Measurements from ENCODE around the gene SLC26A1.

Gene SLC26A1, protein sequence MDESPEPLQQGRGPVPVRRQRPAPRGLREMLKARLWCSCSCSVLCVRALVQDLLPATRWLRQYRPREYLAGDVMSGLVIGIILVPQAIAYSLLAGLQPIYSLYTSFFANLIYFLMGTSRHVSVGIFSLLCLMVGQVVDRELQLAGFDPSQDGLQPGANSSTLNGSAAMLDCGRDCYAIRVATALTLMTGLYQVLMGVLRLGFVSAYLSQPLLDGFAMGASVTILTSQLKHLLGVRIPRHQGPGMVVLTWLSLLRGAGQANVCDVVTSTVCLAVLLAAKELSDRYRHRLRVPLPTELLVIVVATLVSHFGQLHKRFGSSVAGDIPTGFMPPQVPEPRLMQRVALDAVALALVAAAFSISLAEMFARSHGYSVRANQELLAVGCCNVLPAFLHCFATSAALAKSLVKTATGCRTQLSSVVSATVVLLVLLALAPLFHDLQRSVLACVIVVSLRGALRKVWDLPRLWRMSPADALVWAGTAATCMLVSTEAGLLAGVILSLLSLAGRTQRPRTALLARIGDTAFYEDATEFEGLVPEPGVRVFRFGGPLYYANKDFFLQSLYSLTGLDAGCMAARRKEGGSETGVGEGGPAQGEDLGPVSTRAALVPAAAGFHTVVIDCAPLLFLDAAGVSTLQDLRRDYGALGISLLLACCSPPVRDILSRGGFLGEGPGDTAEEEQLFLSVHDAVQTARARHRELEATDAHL

DNA sequence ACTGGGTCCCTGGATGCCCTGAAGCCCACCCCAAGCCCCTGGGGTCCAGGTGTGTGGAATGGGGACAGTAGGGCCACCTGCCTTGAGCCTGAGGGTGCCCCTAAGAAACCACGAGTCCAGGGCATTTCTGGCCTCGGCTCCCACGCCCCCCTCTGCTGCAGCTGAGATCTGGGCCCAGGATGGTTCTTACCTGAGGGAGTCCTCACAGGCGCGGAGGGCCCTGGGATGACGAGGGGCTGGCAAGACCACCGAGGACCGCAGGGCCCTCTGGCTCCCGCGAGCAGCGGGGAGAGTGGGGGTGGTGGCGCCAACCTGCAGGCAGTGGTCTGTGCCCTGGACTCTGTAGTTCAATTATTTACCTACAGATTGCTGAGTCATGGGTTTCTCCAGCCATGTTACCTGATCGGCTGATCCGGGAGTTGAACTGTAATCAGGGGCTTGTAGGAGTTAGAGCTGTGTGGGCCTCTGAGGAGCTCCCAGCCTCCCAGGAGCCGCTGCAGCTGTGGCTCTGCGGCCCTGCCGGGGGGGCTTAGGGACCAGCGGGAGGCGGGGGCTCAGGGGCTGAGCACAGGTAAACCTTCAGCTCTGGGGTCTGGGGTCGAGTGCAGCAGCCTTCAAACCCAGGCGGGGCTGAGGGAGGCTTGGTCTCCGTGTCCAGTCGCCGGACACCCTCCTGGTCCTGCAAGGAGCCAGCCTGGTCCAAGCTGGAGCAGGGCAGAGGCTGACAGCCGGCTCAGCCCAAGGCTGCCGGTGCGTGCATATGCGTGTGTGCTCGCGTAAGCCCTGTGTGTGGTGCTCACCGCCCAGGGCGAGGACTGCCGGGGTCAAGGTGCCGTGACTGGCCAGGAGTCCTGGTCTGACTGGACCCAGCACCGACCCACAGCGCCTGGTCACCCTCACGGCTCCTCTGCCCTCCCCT lies at the start of gene SLC26A1:
TSS of gene SLC26A1 (minus strand) at position 294 of the 919 bp plus-strand sequence. CDS start 1,701 bp downstream, outside the sequence.
- DNase-seq (ENCODE audit: low spot score), result no peak

- no peak for DNase-seq (ENCODE audit: low spot score)
Observed at GRCh38 chr4:1042352-1043055, 49.3 kb upstream of the SLC26A1 start.

DNA sequence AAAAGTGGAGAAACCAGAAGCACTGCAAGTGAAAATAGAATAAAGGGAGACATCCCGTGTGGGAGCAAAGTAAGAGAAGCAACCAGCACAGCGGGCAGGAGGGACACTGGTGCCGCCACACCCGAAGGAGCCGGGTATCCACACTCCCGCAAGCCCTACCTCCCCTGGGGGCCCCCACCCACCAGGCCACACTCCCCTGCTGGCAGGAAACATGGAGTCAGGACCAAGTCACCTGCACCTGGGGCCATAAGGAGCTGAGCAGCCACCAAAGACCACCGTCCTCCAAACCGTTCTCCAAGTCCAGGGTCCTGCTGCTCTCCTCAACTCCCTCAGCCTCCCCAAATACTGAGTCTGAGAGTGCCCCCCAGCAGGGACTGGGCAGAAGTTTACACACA lies 48.7 kb upstream of the SLC26A1 start:
- DNase-seq (ENCODE audit: low spot score), result no peak

GRCh38 chr4:1041147-1041935 lies 48.1 kb upstream of the SLC26A1 start:
- no peak for DNase-seq (ENCODE audit: low spot score)

- no peak for DNase-seq (ENCODE audit: low spot score)
Observed at GRCh38 chr4:1040344-1041146, 47.3 kb upstream of the SLC26A1 start.

- DNase-seq (ENCODE audit: low spot score), result no peak
Observed at GRCh38 chr4:1039493-1040343, 46.5 kb upstream of the SLC26A1 start.

DNA sequence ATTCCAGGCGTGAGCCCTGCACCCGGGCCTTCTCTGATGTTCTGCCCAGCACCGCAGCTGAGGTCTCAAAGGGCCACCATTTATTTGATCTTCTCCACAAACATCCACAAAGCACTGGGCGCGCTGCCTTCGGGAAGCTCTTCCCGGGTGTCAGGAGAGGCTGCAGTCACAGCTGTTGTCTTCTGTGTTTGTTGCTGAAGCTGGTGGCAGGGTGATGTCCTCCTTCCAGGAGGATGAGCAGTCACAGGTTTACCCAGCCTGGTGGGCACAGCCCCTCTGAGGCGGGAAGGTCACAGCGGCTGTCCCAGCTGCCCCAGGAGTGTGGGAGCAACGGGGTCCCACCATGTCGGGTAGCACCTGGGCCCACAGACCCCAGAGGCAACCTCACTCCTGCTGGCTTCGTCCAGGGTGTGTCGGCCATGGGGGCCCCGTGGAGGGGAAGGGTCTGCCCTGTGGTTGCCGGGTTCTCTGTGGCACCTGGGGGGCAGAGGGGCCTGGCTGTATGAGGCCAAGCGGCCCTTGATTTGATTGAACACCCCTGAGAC lies 45.8 kb upstream of the SLC26A1 start:
- DNase-seq (ENCODE audit: low spot score), result no peak

DNA sequence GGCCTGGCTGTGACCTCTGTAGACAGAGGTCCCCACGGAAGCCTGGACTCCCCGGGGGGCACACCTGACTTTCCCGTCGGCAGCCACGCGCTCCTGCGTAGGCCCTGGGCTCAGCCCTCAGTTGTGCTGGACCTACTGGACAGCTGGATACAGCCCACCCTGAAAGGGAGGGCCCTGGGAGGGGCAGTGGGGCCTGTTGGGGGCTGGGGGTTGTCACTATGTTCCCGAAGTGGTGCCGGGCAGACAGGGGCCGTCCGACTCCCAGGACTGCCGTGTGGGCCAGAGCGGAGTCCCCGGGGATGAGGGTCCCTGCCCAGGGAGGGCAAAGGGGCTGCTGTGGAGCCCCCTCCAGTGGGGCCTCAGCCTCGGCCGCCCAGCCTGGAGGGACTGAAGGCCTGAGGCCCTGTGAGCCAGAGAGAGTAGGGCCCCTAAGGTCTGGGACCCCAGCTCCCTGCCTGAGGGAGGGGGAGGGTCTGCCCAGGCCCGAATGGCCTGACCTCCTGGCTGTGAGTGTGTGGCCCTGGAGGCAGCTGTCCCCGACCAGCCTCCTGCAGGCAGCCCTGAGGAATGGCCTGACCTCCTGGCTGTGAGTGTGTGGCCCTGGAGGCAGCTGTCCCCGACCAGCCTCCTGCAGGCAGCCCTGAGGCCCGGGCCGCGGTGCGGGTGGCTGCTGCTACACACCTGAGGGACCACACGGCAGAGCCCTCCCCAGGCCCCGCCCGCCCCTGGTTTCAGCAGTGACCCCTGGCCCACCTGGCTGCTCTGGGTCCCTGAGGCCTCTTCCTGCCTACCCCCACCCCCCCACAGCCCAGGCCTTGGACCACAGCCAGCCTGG lies 44.0 kb upstream of the SLC26A1 start:
- DNase-seq (ENCODE audit: low spot score), result no peak

GRCh38 chr4:1036095-1036494 lies 42.9 kb upstream of the SLC26A1 start:
- DNase-seq (ENCODE audit: low spot score), result no peak

GRCh38 chr4:1035510-1035909 lies 42.3 kb upstream of the SLC26A1 start:
- DNase-seq (ENCODE audit: low spot score), result no peak

DNA sequence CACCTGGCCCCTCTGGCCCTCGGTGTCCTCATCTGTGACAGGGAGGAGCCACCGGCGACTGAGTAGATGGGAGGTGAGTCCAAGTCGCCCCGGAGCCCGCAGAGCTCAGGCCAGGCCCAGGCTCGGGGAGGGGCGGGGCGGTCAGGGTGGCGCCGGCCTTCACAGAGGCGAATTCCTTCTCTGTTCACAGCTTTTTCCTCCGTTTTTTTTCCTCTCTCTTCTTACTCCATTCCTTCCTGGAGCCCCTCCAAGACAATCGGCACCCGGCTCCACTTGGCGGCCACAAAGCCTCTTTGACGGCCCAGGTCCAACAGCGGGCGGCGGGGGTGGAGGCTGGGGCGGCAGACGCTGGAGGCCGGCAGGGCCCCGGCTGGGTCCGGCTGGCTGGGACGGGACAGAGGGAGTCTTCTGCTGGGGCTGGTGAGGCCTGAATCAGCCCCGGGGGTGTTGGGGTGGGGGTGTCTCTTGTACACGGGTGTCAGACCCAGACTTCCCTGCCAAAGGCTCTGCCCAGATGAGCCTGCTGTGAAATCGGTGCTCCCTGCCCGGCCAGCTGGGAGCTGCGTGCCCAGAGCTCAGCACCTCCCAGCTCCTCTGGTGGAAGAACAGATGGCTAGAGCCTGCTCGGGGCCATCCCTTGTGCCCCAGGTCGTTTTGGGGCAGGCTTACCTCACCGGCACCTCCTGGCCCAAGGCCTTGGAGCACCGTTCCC lies 40.8 kb upstream of the SLC26A1 start:
- DNase-seq (ENCODE audit: low spot score), result no peak

DNA sequence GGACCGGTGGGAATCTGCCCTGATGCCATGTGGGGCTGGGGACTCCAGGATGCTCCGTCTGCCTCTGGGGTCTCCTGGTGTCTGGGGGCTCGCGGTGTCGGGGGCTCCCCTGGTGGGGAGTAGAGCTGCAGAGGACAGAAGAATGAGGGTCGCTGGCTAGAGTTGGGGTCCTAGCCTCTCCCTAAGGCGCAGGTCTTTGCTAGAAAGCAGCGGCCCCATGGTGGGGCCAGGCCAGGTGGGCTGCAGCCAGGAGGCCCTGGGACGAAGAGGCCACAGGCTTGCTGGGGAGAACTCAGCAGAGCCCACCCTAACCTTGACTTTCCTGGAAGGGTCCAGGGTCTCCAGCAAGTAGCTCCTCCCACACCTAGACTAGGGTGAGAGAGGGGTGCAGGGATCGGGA lies 39.7 kb upstream of the SLC26A1 start:
- DNase-seq (ENCODE audit: low spot score), result no peak

- DNase-seq (ENCODE audit: low spot score), result no peak
Observed at GRCh38 chr4:1031956-1032795, 39.0 kb upstream of the SLC26A1 start.

DNA sequence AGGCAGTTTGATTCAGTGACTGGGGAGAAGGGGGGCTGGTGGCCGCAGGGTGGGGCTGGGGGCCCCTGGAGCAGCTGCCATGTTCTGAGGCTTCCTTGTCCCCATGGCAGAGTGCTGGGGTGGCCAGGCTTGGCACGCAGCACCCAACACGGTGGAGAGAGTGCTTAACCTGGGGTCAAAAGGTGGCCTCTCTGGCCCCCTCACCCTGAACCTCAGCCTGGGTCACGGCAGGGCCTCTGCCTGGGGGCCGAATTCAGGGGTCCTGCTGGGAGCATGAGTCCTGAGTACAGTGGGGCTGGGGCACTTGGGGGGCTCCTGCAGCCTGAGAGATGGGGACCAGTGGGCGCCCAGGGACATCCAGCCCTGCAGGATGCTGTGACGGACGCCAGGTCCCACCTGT lies 38.1 kb upstream of the SLC26A1 start:
- no peak for DNase-seq (ENCODE audit: low spot score)

- DNase-seq (ENCODE audit: low spot score), result no peak
Observed at GRCh38 chr4:1030559-1030958, 37.4 kb upstream of the SLC26A1 start.

- peak; percentile 43 for DNase-seq (ENCODE audit: low spot score)
Observed at GRCh38 chr4:1030031-1030430, 36.8 kb upstream of the SLC26A1 start.

Data from hematopoietic multipotent progenitor cell treated with erythropoietin and hydrocortisone succinate and interleukin-3 and kit ligand, for 17 days (in vitro differentiated cells).